Measurements from ENCODE around the gene UBAP1L. TPM values are rescaled to one million over a fixed set of nuclear protein-coding genes. Genes with fewer than 3 reads are reported as not detected.

Gene UBAP1L
- total RNA-seq, 2 donors from 2014 or later: 3.4 to 4.6 TPM

DNA sequence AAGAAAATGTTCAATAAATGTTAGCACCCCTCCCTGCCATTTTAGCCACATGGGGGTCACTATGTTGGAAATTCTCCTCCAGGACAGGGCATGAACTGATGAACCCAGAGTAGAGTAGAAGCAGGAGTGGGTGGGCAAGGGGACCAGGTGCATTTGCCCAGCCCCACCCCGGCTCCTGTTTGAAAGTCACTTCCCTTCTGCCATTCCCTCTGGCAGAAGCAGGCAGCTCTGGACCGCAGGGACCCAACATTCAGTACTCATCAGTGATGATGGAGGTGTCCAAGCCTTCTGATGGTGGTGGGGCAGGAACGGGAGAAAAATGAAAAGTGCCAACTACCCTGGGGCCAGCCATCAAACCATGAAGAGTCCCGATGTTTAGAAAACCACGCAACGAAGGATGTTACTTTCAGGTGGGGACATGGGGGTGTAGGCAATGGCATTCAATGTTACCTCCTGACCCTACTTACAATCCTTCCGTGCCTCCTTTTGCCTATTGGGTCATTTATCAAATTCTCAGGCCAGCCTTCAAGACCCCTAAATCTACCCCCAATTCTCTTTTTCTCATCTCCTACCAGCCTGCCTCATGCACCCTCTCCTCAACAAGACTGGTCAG lies 17.2 kb downstream of the UBAP1L start:
- H3K4me3 ChIP-seq: no peak overlapping the region
- H3K27ac ChIP-seq: no peak overlapping the region
- intact Hi-C loops (cut with DNase I): no loop called here
- H3K9me3 ChIP-seq: no peaks in the 10 kb centered on the region
- H3K27me3 ChIP-seq: no peaks in the 10 kb centered on the region
- WGBS, 2 donors: 90 to 96% methylated on average over 7 of the region's 7 CpGs
- no peak for ATAC-seq
- peaks cover 4 to 6% of the 10 kb centered on the region in 2 donors for H3K36me3 ChIP-seq (replicated peaks in 1 of 2; ENCODE audit: insufficient read depth in 1 of 2, low read depth in 2 of 2)
- TF ChIP-seq, protein P1, sequence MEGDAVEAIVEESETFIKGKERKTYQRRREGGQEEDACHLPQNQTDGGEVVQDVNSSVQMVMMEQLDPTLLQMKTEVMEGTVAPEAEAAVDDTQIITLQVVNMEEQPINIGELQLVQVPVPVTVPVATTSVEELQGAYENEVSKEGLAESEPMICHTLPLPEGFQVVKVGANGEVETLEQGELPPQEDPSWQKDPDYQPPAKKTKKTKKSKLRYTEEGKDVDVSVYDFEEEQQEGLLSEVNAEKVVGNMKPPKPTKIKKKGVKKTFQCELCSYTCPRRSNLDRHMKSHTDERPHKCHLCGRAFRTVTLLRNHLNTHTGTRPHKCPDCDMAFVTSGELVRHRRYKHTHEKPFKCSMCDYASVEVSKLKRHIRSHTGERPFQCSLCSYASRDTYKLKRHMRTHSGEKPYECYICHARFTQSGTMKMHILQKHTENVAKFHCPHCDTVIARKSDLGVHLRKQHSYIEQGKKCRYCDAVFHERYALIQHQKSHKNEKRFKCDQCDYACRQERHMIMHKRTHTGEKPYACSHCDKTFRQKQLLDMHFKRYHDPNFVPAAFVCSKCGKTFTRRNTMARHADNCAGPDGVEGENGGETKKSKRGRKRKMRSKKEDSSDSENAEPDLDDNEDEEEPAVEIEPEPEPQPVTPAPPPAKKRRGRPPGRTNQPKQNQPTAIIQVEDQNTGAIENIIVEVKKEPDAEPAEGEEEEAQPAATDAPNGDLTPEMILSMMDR (IDR thresholded peaks at IDR 0.05): no peak
- no peak for TF ChIP-seq POLR2A (IDR thresholded peaks at IDR 0.05)
- DNase-seq: no peak
- no peaks in the 10 kb centered on the region for H3K4me1 ChIP-seq

GRCh38 chr15:65096481-65097385 lies 18.3 kb downstream of the UBAP1L start:
- Histone ChIP-seq H3K4me3 (no peak overlapping the region), H3K9me3 (no peaks in the 10 kb centered on the region), H3K4me1 (no peaks in the 10 kb centered on the region), H3K36me3 (replicated peaks in 1 of 2; ENCODE audit: insufficient read depth in 1 of 2, low read depth in 2 of 2) (peaks cover 4 to 6% of the 10 kb centered on the region in 2 donors), H3K27ac (no peak overlapping the region), H3K27me3 (no peaks in the 10 kb centered on the region)
- ATAC-seq (no peak), DNase-seq (no peak)
- WGBS, 2 donors: 84 to 96% methylated on average over 3 to 6 of the region's 6 CpGs
- intact Hi-C loops (cut with DNase I): no loop called here
- no peak for TF ChIP-seq POLR2A (IDR thresholded peaks at IDR 0.05)
- TF ChIP-seq, protein P1 (IDR thresholded peaks at IDR 0.05): no peak

GRCh38 chr15:65095747-65096104 lies 19.3 kb downstream of the UBAP1L start:
- 80 to 93% methylated on average over 1 to 6 of the region's 6 CpGs for WGBS, 2 donors
- Histone ChIP-seq H3K27ac (no peak overlapping the region), H3K36me3 (replicated peaks in 1 of 2; ENCODE audit: insufficient read depth in 1 of 2, low read depth in 2 of 2) (peaks cover 4 to 6% of the 10 kb centered on the region in 2 donors), H3K4me3 (no peak overlapping the region), H3K4me1 (no peaks in the 10 kb centered on the region), H3K27me3 (no peaks in the 10 kb centered on the region), H3K9me3 (no peaks in the 10 kb centered on the region)
- TF ChIP-seq POLR2A (IDR thresholded peaks at IDR 0.05): no peak
- TF ChIP-seq, protein P1 (IDR thresholded peaks at IDR 0.05): no peak
- DNase-seq (no peak), ATAC-seq (no peak)
- intact Hi-C loops (cut with DNase I): no loop called here

DNA sequence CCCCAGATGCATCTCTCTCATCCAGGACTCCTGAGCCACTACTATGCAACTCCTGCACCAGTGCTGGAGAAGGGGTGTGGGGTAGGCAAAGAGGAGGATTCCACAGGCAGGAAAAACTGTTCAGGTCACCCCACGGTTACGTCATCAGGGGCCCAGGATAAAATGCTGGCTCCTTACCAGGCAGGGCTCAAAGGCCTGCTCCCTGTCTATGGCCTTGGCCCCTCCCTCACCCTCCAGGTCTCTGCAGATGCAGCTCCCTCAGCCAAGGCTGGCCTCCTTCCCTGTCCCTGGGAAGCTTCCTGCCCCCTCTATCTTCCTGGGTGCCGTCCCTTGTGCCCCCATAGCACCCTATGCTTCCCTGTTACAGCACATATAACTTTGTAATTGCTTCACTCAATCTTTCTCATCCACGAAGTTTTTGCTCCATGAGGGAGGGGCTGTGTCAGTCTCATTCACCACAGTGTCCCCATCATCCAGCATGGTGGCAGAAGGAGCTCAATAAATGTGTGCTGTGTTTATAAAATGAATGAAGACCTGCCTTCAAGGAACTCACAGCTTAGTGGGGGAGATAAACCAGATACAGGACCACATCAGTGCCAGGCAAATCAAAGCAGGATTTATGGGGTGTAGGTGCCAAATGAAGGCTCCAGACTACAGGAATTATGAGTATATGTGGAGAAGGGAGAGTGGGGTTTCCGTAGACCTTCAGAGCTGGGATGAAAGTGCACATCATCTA lies 19.8 kb downstream of the UBAP1L start:
- WGBS, 2 donors: 71 to 77% methylated on average over 4 to 5 of the region's 5 CpGs
- H3K27me3 ChIP-seq: no peaks in the 10 kb centered on the region
- H3K36me3 ChIP-seq (replicated peaks in 1 of 2; ENCODE audit: insufficient read depth in 1 of 2, low read depth in 2 of 2): peaks cover 4 to 6% of the 10 kb centered on the region in 2 donors
- H3K9me3 ChIP-seq: no peaks in the 10 kb centered on the region
- TF ChIP-seq POLR2A (IDR thresholded peaks at IDR 0.05): no peak
- TF ChIP-seq, protein P1 (IDR thresholded peaks at IDR 0.05): no peak
- intact Hi-C loops (cut with DNase I): no loop called here
- H3K4me1 ChIP-seq: no peaks in the 10 kb centered on the region
- ATAC-seq (no peak), DNase-seq (no peak)
- no peak overlapping the region for H3K27ac ChIP-seq
- H3K4me3 ChIP-seq: no peak overlapping the region
